Measurements from ENCODE around the gene SAMMSON. TPM values are rescaled to one million over a fixed set of nuclear protein-coding genes. Genes with fewer than 3 reads are reported as not detected.

SAMMSON gene
- total and polyA plus RNA-seq, 10 of the 15 experiments (the other 5 are each of a cell fraction or from before 2014, with no cell fraction given): not detected

DNA sequence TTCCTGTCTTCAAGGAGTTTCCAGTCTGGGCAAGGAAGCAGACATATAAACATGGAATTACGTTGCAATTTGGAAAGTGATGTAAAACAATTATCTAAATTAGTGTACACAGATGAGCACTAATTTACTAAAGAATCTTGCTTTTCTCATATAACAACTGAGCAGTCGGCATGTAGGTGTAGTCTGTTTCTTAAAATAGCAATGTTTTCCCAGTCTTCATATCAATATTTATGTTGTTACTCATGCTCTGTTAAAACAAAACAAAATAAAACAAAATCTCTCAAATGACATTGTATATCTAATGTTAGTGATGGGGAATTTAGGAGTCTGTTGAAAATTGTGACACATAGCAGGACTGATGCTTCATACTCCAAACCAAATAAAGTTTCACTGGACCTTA lies 75.6 kb downstream of the SAMMSON start:
- TF ChIP-seq MLLT1 (IDR thresholded peaks at IDR 0.05): no peak
- TF ChIP-seq NFIC (IDR thresholded peaks at IDR 0.05; ENCODE audit: low read depth, low read length): no peak
- no peak for TF ChIP-seq MYC (IDR thresholded peaks at IDR 0.05; ENCODE audit: insufficient read depth, insufficient read length, insufficient replicate concordance, low read length, severe bottlenecking)
- TF ChIP-seq, protein P1, sequence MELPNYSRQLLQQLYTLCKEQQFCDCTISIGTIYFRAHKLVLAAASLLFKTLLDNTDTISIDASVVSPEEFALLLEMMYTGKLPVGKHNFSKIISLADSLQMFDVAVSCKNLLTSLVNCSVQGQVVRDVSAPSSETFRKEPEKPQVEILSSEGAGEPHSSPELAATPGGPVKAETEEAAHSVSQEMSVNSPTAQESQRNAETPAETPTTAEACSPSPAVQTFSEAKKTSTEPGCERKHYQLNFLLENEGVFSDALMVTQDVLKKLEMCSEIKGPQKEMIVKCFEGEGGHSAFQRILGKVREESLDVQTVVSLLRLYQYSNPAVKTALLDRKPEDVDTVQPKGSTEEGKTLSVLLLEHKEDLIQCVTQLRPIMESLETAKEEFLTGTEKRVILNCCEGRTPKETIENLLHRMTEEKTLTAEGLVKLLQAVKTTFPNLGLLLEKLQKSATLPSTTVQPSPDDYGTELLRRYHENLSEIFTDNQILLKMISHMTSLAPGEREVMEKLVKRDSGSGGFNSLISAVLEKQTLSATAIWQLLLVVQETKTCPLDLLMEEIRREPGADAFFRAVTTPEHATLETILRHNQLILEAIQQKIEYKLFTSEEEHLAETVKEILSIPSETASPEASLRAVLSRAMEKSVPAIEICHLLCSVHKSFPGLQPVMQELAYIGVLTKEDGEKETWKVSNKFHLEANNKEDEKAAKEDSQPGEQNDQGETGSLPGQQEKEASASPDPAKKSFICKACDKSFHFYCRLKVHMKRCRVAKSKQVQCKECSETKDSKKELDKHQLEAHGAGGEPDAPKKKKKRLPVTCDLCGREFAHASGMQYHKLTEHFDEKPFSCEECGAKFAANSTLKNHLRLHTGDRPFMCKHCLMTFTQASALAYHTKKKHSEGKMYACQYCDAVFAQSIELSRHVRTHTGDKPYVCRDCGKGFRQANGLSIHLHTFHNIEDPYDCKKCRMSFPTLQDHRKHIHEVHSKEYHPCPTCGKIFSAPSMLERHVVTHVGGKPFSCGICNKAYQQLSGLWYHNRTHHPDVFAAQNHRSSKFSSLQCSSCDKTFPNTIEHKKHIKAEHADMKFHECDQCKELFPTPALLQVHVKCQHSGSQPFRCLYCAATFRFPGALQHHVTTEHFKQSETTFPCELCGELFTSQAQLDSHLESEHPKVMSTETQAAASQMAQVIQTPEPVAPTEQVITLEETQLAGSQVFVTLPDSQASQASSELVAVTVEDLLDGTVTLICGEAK (IDR thresholded peaks at IDR 0.05; ENCODE audit: borderline replicate concordance): no peak
- TF ChIP-seq GATAD2B (conservative IDR thresholded peaks at IDR 0.05; ENCODE audit: low read depth): no peak
- no peak for TF ChIP-seq PBX3 (IDR thresholded peaks at IDR 0.05; ENCODE audit: insufficient replicate concordance, low read depth, low read length)
- no peak for TF ChIP-seq RAD21 (IDR thresholded peaks at IDR 0.05; ENCODE audit: insufficient read depth, low read depth, low read length)
- no peak for TF ChIP-seq MEF2A (IDR thresholded peaks at IDR 0.05; ENCODE audit: insufficient read depth, low read depth, low read length)
- ChIA-PET POLR2A (no interaction called here), RAD21 (ENCODE audit: unreplicated experiment) (no interaction called here), SMC1A (ENCODE audit: uncharacterized antibody, unreplicated experiment) (no interaction called here), CTCF (interaction anchor here (1.6 to 1.9 kb wide), 2 partner anchors 11 to 285 kb away, joined by 6 read pairs; no protein-coding TSS in a partner anchor)
- no peak overlapping the region for H3K27ac ChIP-seq (ENCODE audit: control insufficient read depth, insufficient read depth)
- no peak for ATAC-seq
- peaks cover 1 to 4% of the 10 kb centered on the region in 2 experiments; a peak in 3 of 4 replicates for H3K27me3 ChIP-seq (replicated peaks in 1 of 2; ENCODE audit: control insufficient read depth in 2 of 2, insufficient read depth in 2 of 2, low read length in 1 of 2)
- H3K79me2 ChIP-seq (ENCODE audit: control insufficient read depth, insufficient read depth, low read length): no peaks in the 10 kb centered on the region
- H3K9me3 ChIP-seq (replicated peaks; ENCODE audit: control insufficient read depth, insufficient read depth, low read length): no peaks in the 10 kb centered on the region
- H3K4me3 ChIP-seq: no peak overlapping the region
- H2AFZ ChIP-seq (ENCODE audit: control insufficient read depth, low read depth, low read length): no peak overlapping the region
- no peak overlapping the region for H3K4me2 ChIP-seq (ENCODE audit: control insufficient read depth, insufficient read depth)
- no peak overlapping the region for H3K9ac ChIP-seq (ENCODE audit: control insufficient read depth, insufficient read depth, low read length)
- intact Hi-C loops (cut with micrococcal nuclease; ENCODE audit: unreplicated experiment) (no loop called here), in situ Hi-C loops (cut with MboI) (no loop called here)
- 0% methylated on average over 2 of the region's 2 CpGs for WGBS (ENCODE audit: insufficient coverage, insufficient replicate concordance, low lambda C conversion rate, missing lambda C conversion rate)
- BruUV-seq (replicated peaks): no TSS peak
- DNase-seq (ENCODE audit: low read depth, low spot score): no peak
- no peaks in the 10 kb centered on the region for H3K36me3 ChIP-seq (ENCODE audit: control insufficient read depth in 2 of 2, insufficient read depth in 2 of 2, low read length in 1 of 2)
- H4K20me1 ChIP-seq (ENCODE audit: control insufficient read depth, insufficient read depth): no peaks in the 10 kb centered on the region
- FAIRE-seq: no peak
- no peaks in the 10 kb centered on the region for H3K4me1 ChIP-seq (ENCODE audit: control insufficient read depth, insufficient read depth, low read length)

Measured in GM12878 (cell line).